Lower leg skin (tissue), 3 donors: Measurements from ENCODE around the gene FGF11.
"Not testable (repeated sequence)": the region's sequence is repeated elsewhere in the genome, so short reads cannot be mapped to it uniquely, and the experiment has no call there.

Experiments used
- POLR2A ChIP-seq, 2 donors: fragments of 450-650 bp; IDR thresholded peaks; one replicate each; pipeline ENCODE4 v1.6.1; 2016 to 2017; ENCODE audit warnings: antibody characterized with exemption in 2 of 2, mild to moderate bottlenecking in 1 of 2, moderate library complexity in 1 of 2
- TF ChIP-seq, protein P1 (sequence below), 3 donors: fragments of 450-650 bp; IDR thresholded peaks; one replicate each; pipeline ENCODE4 v1.5.1; 2016; ENCODE audit warnings: antibody characterized with exemption in 3 of 3, mild to moderate bottlenecking in 3 of 3, moderate library complexity in 2 of 3

DNA sequence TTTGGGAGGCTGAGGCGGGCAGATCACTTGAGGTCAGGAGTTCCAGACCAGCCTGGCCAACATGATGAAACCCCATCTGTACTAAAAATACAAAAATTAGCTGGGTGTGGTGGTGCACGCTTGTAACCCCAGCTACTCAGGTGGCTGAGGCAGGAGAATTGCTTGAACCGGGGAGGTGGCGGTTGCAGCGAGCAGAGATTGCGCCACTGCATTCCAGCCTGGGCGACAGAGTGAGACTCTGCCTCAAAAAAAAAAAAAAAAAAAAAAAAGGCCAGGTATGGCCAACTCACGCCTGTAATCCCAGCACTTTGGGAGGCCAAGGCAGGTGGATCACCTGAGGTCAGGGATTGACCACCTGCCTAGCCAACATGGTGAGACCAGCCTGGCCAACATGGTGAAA is 35.5 kb downstream of the FGF11 start:
- TF ChIP-seq POLR2A (IDR thresholded peaks at IDR 0.05) = not testable (repeated sequence)
- TF ChIP-seq, protein P1, sequence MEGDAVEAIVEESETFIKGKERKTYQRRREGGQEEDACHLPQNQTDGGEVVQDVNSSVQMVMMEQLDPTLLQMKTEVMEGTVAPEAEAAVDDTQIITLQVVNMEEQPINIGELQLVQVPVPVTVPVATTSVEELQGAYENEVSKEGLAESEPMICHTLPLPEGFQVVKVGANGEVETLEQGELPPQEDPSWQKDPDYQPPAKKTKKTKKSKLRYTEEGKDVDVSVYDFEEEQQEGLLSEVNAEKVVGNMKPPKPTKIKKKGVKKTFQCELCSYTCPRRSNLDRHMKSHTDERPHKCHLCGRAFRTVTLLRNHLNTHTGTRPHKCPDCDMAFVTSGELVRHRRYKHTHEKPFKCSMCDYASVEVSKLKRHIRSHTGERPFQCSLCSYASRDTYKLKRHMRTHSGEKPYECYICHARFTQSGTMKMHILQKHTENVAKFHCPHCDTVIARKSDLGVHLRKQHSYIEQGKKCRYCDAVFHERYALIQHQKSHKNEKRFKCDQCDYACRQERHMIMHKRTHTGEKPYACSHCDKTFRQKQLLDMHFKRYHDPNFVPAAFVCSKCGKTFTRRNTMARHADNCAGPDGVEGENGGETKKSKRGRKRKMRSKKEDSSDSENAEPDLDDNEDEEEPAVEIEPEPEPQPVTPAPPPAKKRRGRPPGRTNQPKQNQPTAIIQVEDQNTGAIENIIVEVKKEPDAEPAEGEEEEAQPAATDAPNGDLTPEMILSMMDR (IDR thresholded peaks at IDR 0.05) = not testable (repeated sequence)
